IPS DF 6.9 (cell line): ENCODE data around the gene PAQR5.

Source experiments
- DNase-seq: peaks from one replicate; pipeline ENCODE4 v3.0.0-alpha.2; 2013; ENCODE audit warnings: low read depth, low spot score
- H3K27ac ChIP-seq: one replicate; pipeline ENCODE4 v1.5.1; 2013; ENCODE audit warnings: low read length, control low read depth
- H3K27me3 ChIP-seq: 2 replicates; pipeline ENCODE4 v1.6.1; 2013; ENCODE audit warnings: mild to moderate bottlenecking, low read length; ENCODE audit not compliant: control insufficient read depth, insufficient read depth
- H3K36me3 ChIP-seq: 2 replicates; pipeline ENCODE4 v1.6.1; 2013; ENCODE audit warnings: low read length; ENCODE audit not compliant: control insufficient read depth, insufficient read depth
- H3K4me1 ChIP-seq: 2 replicates; pipeline ENCODE4 v1.6.1; 2013; ENCODE audit warnings: low read length; ENCODE audit not compliant: control insufficient read depth, insufficient read depth
- H3K4me3 ChIP-seq: 2 replicates; pipeline ENCODE4 v1.5.1; 2013; ENCODE audit warnings: mild to moderate bottlenecking, low read length
- H3K9me3 ChIP-seq: 2 replicates; pipeline ENCODE4 v1.6.1; 2013; ENCODE audit warnings: low read length, inconsistent platforms; ENCODE audit not compliant: control insufficient read depth, insufficient read depth
- WGBS: extraction: QIAGEN DNeasy Blood & Tissue Kit; methylation state at CpG from one replicate; pipeline ENCODE4 v1.1.7; 2013; ENCODE audit warnings: mixed read lengths, missing lambda C conversion rate; ENCODE audit not compliant: insufficient read length, insufficient coverage; 5-methylcytosine and 5-hydroxymethylcytosine counted together

Gene PAQR5

DNA sequence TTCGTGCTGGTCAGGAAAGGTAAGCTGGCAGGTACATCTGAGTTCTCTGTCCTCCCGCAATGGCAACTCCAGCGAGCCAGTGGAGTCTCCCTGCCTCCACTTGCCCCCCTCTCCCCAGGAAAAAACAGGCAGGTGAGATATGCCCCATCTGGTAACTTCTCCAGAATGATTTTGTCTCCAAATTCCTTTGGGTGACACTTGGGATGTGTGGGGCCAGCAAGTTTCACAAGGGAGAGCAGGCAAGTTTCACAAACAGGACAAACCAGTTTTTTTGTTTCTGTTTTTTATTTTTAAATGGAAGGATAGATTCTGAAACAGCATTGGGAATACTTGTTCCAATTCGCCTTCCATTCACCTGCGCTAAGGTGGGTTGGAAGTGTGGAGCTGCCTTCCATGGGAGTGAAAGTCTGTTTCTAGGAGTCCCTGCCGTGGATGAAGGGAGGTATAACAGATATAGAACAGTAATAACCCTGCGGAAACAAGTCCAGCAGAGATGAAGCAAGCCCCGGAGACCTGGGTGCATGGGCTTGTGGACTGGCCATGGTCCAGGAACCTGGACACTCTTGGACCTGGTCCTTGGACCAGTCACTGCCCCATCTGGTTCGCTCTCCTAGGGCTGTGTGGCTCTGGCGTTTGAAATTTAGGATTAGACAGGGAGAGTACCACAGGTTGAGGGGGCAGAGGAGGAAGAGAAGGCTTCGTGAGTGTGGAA is 92.5 kb downstream of the PAQR5 start:
- WGBS: no CpG with 5 or more reads among the region's 11 CpGs
- no peaks in the 10 kb centered on the region for H3K9me3 ChIP-seq
- no peak for DNase-seq
- H3K4me3 ChIP-seq: no peak overlapping the region
- no peaks in the 10 kb centered on the region for H3K36me3 ChIP-seq
- peaks cover 2% of the 10 kb centered on the region for H3K4me1 ChIP-seq
- no peak overlapping the region for H3K27ac ChIP-seq
- no peaks in the 10 kb centered on the region for H3K27me3 ChIP-seq

DNA sequence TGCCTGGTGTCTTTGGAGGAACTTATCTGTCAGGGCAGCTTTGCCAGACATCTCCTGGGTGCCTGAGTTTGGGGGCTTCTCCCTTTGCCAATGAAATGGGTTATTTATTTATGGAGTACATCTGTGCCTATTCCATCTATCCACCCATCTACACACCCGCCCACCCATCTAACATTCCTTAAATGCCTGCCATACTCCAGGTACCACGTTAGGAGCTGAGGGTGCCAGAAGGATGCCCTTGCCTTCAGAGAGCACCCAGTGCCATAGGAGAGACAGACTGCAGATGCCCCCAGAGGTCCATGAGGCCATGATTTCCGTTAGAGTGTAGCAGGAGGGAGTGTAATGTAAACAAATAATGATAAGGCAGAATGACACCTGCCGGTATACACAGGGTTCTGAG is 93.6 kb downstream of the PAQR5 start:
- Histone ChIP-seq H3K4me1 (peaks cover 2% of the 10 kb centered on the region), H3K4me3 (no peak overlapping the region), H3K27me3 (no peaks in the 10 kb centered on the region), H3K27ac (no peak overlapping the region), H3K9me3 (no peaks in the 10 kb centered on the region), H3K36me3 (no peaks in the 10 kb centered on the region)
- no CpG with 5 or more reads among the region's 4 CpGs for WGBS
- DNase-seq: no peak

- Histone ChIP-seq H3K9me3 (no peaks in the 10 kb centered on the region), H3K27me3 (no peaks in the 10 kb centered on the region)
These were observed 95.2 kb downstream of the PAQR5 start for GRCh38 chr15:69393831-69394491.

GRCh38 chr15:69394556-69395282 is 96.0 kb downstream of the PAQR5 start:
- H3K36me3 ChIP-seq: no peaks in the 10 kb centered on the region
- H3K4me3 ChIP-seq: no peak overlapping the region
- no peaks in the 10 kb centered on the region for H3K27me3 ChIP-seq
- H3K4me1 ChIP-seq: peaks cover 2% of the 10 kb centered on the region
- H3K9me3 ChIP-seq: no peaks in the 10 kb centered on the region
- H3K27ac ChIP-seq: no peak overlapping the region
- no CpG with 5 or more reads among the region's 36 CpGs for WGBS
- peak; percentile 80 for DNase-seq

More at GRCh38 chr15:69393831-69394491, 95.2 kb downstream of the PAQR5 start:
- H3K27ac ChIP-seq: no peak overlapping the region
- H3K36me3 ChIP-seq: no peaks in the 10 kb centered on the region
- peaks cover 2% of the 10 kb centered on the region for H3K4me1 ChIP-seq
- H3K4me3 ChIP-seq: no peak overlapping the region
- no peak for DNase-seq
- WGBS: no CpG with 5 or more reads among the region's 11 CpGs

DNA sequence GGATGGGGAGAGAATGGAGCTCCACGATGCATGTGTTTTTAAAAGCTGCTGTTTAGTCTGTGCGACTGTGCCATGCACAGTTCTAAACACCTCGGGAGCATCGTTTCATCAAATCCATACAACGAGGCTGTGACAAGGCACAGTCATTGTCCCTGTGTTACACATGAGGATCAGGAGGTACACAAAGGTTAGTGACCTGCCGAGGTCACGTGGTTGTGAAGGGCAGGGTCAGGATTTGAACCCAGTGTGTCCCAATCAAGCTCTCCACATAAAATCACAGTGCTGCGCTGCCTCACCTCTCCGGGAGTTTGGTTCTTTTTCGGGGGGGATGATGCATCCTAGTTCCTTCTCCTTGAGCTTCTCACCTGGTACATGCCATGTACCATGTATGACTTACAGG is 96.7 kb downstream of the PAQR5 start:
- DNase-seq: no peak

GRCh38 chr15:69395991-69396390 is 97.3 kb downstream of the PAQR5 start:
- H3K9me3 ChIP-seq: no peaks in the 10 kb centered on the region
- H3K27me3 ChIP-seq: no peaks in the 10 kb centered on the region
- H3K4me1 ChIP-seq: peaks cover 2% of the 10 kb centered on the region
- no peak for DNase-seq
- no peaks in the 10 kb centered on the region for H3K36me3 ChIP-seq
- no peak overlapping the region for H3K27ac ChIP-seq
- WGBS: no CpG with 5 or more reads among the region's 5 CpGs
- no peak overlapping the region for H3K4me3 ChIP-seq

More for the DNA sequence above, 96.7 kb downstream of the PAQR5 start:
- no peaks in the 10 kb centered on the region for H3K9me3 ChIP-seq
- peaks cover 2% of the 10 kb centered on the region for H3K4me1 ChIP-seq
- H3K36me3 ChIP-seq: no peaks in the 10 kb centered on the region
- no CpG with 5 or more reads among the region's 10 CpGs for WGBS
- H3K27ac ChIP-seq: no peak overlapping the region
- no peaks in the 10 kb centered on the region for H3K27me3 ChIP-seq
- H3K4me3 ChIP-seq: no peak overlapping the region

- H3K27ac ChIP-seq: no peak overlapping the region
- no peaks in the 10 kb centered on the region for H3K27me3 ChIP-seq
- H3K9me3 ChIP-seq: no peaks in the 10 kb centered on the region
- WGBS: no CpG with 5 or more reads among the region's 7 CpGs
- DNase-seq: no peak
- H3K4me1 ChIP-seq: no peaks in the 10 kb centered on the region; the same call in 1 of the 2 replicates
- H3K36me3 ChIP-seq: no peaks in the 10 kb centered on the region
- H3K4me3 ChIP-seq: no peak overlapping the region
These were observed 99.8 kb downstream of the PAQR5 start for GRCh38 chr15:69398491-69398891.

DNA sequence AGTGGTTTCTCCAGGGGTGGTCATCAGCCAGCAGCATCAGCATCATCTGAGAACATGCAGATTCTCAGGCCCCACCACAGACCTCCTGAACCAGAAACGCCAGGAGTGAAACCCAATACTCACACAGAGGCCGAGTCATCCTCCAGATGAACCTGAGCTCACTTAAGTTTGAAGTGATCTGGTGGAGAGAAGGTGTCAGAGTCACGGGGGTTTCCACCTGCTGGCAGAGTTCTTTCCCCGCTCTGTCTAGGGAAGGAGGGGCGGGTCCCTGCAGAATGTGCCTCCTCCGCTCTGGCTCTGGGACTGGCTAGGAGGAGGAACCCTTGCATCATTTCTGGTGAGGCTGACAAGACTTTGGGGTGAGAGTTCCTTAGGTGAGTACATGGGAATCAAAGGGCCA is 102.1 kb downstream of the PAQR5 start:
- WGBS: no CpG with 5 or more reads among the region's 6 CpGs
- Histone ChIP-seq H3K4me1 (no peaks in the 10 kb centered on the region), H3K9me3 (no peaks in the 10 kb centered on the region), H3K36me3 (no peaks in the 10 kb centered on the region), H3K27ac (no peak overlapping the region), H3K4me3 (no peak overlapping the region), H3K27me3 (no peaks in the 10 kb centered on the region)
- DNase-seq: no peak

- Histone ChIP-seq H3K9me3 (no peaks in the 10 kb centered on the region), H3K36me3 (no peaks in the 10 kb centered on the region), H3K27ac (no peak overlapping the region), H3K27me3 (no peaks in the 10 kb centered on the region), H3K4me1 (no peaks in the 10 kb centered on the region), H3K4me3 (no peak overlapping the region)
- no peak for DNase-seq
- no CpG with 5 or more reads among the region's 2 CpGs for whole genome bisulfite sequencing
These were observed 104.1 kb downstream of the PAQR5 start for GRCh38 chr15:69402816-69403215.

GRCh38 chr15:69403594-69403993 is 104.9 kb downstream of the PAQR5 start:
- Histone ChIP-seq H3K4me3 (no peak overlapping the region), H3K36me3 (no peaks in the 10 kb centered on the region), H3K4me1 (no peaks in the 10 kb centered on the region), H3K9me3 (no peaks in the 10 kb centered on the region), H3K27ac (no peak overlapping the region), H3K27me3 (no peaks in the 10 kb centered on the region)
- WGBS: no CpG with 5 or more reads among the region's 4 CpGs
- no peak for DNase-seq
